Effector CD8-positive, alpha-beta T cell (primary cell): Measurements from ENCODE around the gene ELOVL6.
A peak's percentile ranks its signal among the peaks of the same experiment; 100 is the strongest.
"Not testable (repeated sequence)": the region's sequence is repeated elsewhere in the genome, so short reads cannot be mapped to it uniquely, and the experiment has no call there.

ENCODE experiments used
- DNase-seq: peaks from one replicate; lab custom pipeline; 2025; lab: John Stamatoyannopoulos, UW

The ELOVL6 gene

DNA sequence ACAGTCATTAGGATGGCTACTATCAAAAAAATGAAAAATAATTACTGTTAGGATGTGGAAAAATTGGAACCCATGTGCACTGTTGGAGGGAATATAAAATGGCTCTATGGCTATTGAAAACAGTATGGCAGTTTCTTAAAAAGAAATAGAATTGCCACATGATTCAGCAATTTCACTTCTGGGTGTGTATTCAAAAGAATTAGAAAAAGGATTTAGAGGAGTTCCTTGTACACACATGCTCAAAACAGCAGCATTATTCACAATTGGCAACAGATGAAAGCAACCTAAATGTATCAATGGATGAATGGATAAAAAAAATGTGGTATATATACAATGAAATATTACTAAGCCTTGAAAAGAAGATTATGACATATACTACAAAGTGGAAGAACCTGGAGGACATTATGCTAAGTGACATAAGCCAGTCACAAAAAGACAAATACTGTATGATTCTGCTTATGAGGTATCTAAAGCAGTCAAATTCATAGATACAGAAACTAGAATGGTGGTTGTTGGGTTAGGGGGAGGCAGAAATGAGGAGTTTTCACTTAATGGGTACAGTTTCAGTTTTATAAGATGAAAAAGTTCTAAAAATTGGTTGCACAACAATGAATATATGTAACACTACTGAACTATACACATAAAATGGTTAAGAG, 123.2 kb downstream of the ELOVL6 start:
- no peak for DNase-seq

DNA sequence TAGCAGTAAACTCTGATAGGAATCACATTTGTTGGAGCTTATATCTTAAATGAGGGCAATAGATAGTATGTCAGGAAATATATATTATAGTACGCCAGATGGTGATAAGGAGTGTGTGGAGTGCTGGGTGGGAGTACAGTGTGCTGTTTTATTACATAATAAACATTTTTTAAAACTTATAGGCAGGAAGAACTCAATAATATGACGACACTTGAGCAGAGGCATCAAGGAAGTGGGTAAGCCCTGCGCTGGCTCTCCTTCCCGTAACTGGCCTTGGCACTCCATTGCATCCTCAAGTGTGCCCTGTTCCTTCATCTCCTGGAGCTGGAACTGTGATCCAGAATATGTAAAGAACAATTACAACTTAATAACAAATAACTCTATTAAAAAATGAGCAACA, 123.8 kb downstream of the ELOVL6 start:
- no peak for DNase-seq

GRCh38 chr4:110073053-110073845, 125.2 kb downstream of the ELOVL6 start:
- no peak for DNase-seq

DNA sequence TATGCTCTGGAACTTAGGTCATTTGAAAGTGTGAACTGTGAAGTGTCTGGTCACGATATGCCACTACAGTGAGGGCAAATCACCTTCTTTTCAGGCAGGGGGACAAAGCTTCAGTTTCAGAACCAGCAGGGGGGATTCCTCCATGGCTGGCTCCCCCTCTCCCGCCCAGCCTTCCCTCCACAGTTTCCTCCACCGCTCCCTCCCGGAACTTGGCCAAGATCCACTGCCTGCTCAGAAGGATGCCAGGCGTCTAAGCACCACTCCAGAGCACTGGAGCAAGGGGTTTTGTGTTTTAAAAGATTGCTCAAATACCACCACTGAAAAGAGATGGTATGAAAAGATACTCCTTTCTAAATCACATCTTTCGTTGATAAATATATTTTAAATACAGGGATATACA, 126.9 kb downstream of the ELOVL6 start:
- DNase-seq: no peak

DNA sequence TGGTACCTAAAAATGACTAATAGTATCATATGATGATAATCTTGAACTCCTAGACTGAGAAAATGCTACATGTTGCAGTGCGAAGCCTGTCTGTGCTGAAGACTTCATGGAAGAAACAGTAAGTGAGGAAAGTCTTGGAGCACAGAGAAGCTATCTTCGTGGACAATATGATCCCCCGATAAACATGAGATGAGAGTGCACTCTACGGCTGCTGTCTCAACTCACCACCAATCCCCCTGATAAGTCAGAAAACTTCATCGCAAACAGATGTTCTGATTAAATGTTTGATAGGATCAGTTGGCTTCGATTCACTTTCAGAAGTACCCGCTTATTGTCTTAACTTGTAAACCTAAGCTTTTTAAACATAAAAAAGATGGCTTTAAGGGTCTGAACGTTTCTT, 130.2 kb downstream of the ELOVL6 start:
- no peak for DNase-seq

GRCh38 chr4:110064934-110065333, 133.5 kb downstream of the ELOVL6 start:
- no peak for DNase-seq

DNA sequence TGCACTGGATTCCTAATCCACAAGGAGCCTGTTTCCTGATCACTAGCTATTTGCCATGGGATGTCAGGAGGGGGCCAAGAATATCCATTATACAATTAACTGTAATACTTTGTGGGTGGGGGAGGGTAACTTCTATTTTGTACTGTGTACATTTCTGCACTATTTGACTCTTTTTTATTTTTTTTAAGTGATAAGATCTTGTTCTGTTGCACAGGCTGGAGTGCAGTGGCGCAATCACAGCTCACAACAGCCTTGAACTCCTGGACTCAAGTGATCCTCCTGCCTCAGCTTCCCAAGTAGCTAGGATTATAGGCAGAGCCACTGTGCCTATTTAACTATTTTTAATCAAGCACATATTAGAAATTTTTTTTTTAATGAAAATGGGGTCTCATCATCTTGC, 134.1 kb downstream of the ELOVL6 start:
- DNase-seq: no peak

DNA sequence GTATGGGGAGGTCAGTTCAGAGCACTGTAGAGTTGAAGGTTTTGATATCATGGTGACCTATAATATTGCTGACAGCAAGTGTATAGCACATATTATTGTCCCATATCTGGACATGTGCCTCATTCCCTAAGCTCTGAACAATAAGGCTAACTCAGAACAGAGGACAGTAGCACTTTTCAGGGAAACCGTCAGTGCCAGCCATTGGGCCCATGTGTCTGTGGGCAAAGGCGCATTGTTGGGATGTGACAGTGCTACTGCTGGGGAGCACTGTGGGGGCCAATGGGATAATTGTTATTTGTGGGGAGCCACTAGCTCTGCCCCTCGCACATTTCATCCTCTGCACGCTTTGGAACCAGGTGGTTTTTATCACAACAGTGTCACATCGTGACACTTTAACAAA, 136.2 kb downstream of the ELOVL6 start:
- DNase-seq: no peak

GRCh38 chr4:110061076-110061475, 137.3 kb downstream of the ELOVL6 start:
- DNase-seq: no peak

DNA sequence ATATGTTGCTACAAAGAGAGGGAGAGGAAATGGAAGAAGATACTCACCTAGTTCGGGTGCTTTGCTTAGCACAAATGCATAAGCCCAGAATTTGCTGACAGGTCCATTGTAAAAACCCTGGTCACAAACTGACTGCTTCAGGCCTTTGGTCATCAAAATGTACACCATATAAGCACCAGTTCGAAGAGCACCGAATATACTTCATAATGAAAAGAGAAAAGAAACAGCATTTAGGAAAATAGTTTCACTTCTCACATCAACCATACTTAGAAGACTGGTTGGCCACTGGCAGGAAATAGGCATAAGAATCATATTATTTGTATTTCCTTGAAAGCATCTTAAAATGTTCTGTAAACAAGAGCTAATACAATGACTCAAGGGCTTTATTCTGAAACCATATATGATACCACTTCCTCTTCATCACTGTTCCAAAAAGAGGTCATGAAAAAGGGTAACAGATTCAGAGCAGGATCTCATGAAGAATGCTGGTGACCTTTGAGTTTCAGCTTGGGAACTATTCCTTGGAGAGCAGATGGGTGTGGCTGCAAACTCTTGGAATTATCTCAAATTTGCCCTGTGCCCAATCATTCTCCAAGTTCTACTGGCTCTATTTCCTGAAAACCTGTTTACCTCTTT, 138.7 kb downstream of the ELOVL6 start:
- no peak for DNase-seq

DNA sequence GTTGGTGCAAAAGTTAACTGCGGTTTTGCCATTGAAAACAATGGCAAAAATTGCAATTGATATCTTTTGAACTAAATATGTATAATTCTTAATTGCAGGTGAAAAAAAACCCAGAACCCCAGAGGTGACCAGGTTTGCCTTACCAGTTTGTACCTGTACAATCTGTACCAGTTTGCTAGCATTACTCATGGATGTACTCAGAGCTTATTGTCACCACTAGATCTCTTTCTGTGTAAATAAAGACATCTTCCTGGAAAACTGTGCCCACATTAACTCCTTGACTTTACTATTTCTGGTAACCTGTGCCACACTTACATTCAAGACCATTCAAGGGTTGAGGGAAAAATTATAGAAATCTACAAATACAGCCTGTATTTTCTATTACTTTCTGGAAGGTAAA, 139.7 kb downstream of the ELOVL6 start:
- DNase-seq: no peak

DNA sequence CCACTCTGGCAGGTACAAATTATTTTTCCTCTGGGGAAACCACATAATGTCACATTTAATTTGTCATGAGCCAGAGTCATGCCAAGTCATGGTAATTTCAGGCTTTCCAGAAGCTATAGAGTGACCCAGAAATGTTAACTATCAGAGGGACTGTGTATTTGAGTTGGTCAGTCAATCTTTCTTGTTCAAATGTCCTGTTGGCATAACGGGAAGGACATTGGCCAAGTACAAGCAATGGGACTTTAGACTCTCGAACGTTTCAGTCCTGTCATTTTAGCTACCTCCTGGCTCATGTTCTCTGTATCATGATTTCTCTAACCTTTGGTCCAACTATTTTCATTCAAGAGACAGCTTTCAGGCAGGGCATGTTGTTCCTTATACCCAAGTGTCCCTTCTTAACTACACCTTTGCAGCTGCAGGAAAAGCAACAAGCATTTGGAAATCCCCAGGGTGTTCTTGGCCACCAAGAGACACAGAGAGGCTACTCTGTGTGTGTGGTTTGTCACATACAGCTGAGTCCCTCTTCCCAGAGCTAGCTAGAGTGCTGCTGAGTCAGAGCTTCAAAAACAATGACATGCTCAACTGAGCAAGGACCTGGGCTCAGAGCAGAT, 143.2 kb downstream of the ELOVL6 start:
- no peak for DNase-seq

- DNase-seq: peak; percentile 40
Measured at GRCh38 chr4:110049951-110050925, 148.2 kb downstream of the ELOVL6 start.

- DNase-seq: no peak
Measured at GRCh38 chr4:110046588-110047049, 151.8 kb downstream of the ELOVL6 start.

GRCh38 chr4:110042545-110043517, 155.6 kb downstream of the ELOVL6 start:
- no peak for DNase-seq

DNA sequence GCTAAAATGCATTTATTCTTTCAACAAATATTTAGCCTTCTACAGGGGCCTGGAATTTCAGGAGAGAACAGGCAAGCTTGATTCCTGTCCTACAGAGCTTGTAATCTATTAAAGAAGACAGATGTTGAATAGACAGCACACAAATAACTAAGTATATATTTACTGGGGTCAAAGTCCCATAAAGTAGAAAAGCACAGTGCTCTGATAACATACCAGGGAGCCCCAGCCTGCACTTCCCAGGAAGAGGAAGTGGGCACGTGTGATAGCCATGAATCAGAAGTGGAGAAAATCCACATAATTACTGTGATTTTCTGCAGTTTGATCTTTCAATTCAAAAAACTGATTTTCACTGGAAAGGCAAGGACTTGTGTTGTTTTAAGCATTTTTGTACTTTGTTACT, 156.7 kb downstream of the ELOVL6 start:
- DNase-seq: no peak

GRCh38 chr4:110039164-110039563, 159.3 kb downstream of the ELOVL6 start:
- DNase-seq: not testable (repeated sequence)

DNA sequence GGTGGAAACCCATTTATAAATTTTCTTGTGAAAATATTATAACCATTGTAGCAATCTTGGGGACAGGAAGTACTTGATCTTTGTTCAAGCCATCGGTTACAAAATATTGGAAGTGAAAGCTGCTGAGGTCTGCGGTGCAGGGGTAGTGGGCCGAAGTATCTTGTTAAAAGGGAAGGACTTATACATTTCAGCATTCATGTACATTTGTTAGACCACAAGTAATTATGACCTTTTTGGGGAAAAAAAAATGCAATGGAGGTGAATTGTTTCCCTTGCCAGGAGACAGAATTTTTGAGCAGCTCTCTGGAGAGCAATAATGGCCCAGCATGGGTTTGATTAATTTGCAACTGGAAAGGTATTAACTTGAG, 164.4 kb downstream of the ELOVL6 start:
- DNase-seq: no peak

- no peak for DNase-seq
Measured at GRCh38 chr4:110033355-110034025, 164.9 kb downstream of the ELOVL6 start.

DNA sequence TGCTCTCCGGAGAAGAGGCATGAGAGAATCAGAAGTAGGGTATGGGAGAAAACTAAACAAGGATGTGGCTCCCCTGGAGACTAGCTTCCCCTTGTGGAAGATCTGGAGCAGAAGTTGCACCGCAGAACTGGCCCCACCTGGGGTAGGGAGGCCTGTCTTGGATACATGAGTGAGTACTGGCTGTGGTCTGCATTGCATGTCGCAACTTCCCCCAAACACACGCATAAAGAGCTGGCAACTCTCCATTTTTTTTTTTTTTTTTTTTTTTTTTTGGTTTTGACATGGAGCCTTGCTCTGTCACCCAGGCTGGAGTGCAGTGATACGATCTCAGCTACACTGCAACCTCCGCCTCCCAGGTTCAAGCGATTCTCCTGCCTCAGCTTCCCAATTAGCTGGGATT, 165.8 kb downstream of the ELOVL6 start:
- no peak for DNase-seq
